Measurements from ENCODE around the gene ANXA4. TPM values are rescaled to one million over a fixed set of nuclear protein-coding genes. Genes with fewer than 3 reads are reported as not detected.
"Not testable (repeated sequence)": the region's sequence is repeated elsewhere in the genome, so short reads cannot be mapped to it uniquely, and the experiment has no call there.

Gene ANXA4
- total RNA-seq, 5 donors from 2014 or later (not counting 1 experiment from before 2014, with no cell fraction given): 10.4 to 27.6 (median 20.0) TPM

GRCh38 chr2:69830906-69831241 is 88.9 kb downstream of the ANXA4 start:
- H3K27ac Mint-ChIP-seq: peak overlapping the region in 1 of 2 donors; percentile 64

GRCh38 chr2:69831354-69831905 is 89.5 kb downstream of the ANXA4 start:
- H3K4me3 ChIP-seq (ENCODE audit: control insufficient read depth in 1 of 2, extremely low read depth in 1 of 2, low read length in 1 of 2): peak overlapping the region in 1 of 2 donors; percentile 27
- no peak overlapping the region for H3K27ac ChIP-seq (ENCODE audit: low read length)
- H3K4me1 Mint-ChIP-seq: peaks cover 72 to 75% (median 73%) of the 10 kb centered on the region in 3 donors
- ChIA-PET POLR2A (interaction anchor here in 1 of 2 donors (1.1 kb wide), 1 partner anchor 107 kb away, joined by 4 read pairs; no protein-coding TSS in a partner anchor), CTCF (interaction anchor here (0.7 kb wide), 3 partner anchors 54 to 298 kb away, joined by 3 to 4 read pairs (median 4); no protein-coding TSS in a partner anchor)
- H3K36me3 Mint-ChIP-seq: peaks cover 8% of the 10 kb centered on the region
- peak overlapping the region; percentile 43 to 95 (median 83) for H3K4me3 Mint-ChIP-seq
- ATAC-seq (replicated peaks in 1 of 4) (no peak), DNase-seq (no peak)
- H3K9me3 Mint-ChIP-seq: no peaks in the 10 kb centered on the region
- 90% methylated on average over 2 of the region's 6 CpGs for WGBS (ENCODE audit: insufficient coverage)
- no peaks in the 10 kb centered on the region for H3K9me3 ChIP-seq
- no peaks in the 10 kb centered on the region for H3K27me3 Mint-ChIP-seq
- no peaks in the 10 kb centered on the region for H3K27me3 ChIP-seq (replicated peaks in 1 of 2; ENCODE audit: control insufficient read depth in 2 of 2, extremely low read depth in 1 of 2, insufficient read depth in 2 of 2, low read length in 1 of 2)
- H3K4me1 ChIP-seq (ENCODE audit: control insufficient read depth in 1 of 2, extremely low read depth in 1 of 2, insufficient read depth in 2 of 2, low read length in 2 of 2): peaks cover 15 to 33% of the 10 kb centered on the region in 2 experiments
- no peak overlapping the region for H3K27ac Mint-ChIP-seq
- peaks cover 0 to 11% of the 10 kb centered on the region in 2 donors for H3K36me3 ChIP-seq (ENCODE audit: control insufficient read depth in 2 of 2, extremely low read depth in 1 of 2, insufficient read depth in 1 of 2, low read length in 1 of 2)

More at GRCh38 chr2:69830906-69831241, 88.9 kb downstream of the ANXA4 start:
- H3K27ac ChIP-seq (ENCODE audit: low read length); H3K9me3 ChIP-seq; H3K36me3 Mint-ChIP-seq; ATAC-seq (replicated peaks in 1 of 4); H3K27me3 Mint-ChIP-seq; H3K9me3 Mint-ChIP-seq; DNase-seq; H3K27me3 ChIP-seq (replicated peaks in 1 of 2; ENCODE audit: control insufficient read depth in 2 of 2, extremely low read depth in 1 of 2, insufficient read depth in 2 of 2, low read length in 1 of 2): not testable (repeated sequence)
- CTCF ChIA-PET: interaction anchor here in 1 of 2 donors (0.7 kb wide), 1 partner anchor 75 kb away, joined by 4 read pairs; no protein-coding TSS in a partner anchor
- peaks cover 15 to 33% of the 10 kb centered on the region in 2 experiments for H3K4me1 ChIP-seq (ENCODE audit: control insufficient read depth in 1 of 2, extremely low read depth in 1 of 2, insufficient read depth in 2 of 2, low read length in 2 of 2)
- H3K36me3 ChIP-seq (ENCODE audit: control insufficient read depth in 2 of 2, extremely low read depth in 1 of 2, insufficient read depth in 1 of 2, low read length in 1 of 2): peaks cover 0 to 11% of the 10 kb centered on the region in 2 donors
- peak overlapping the region; percentile 27 to 91 for H3K4me3 ChIP-seq (ENCODE audit: control insufficient read depth in 1 of 2, extremely low read depth in 1 of 2, low read length in 1 of 2)
- POLR2A ChIA-PET: interaction anchor here in 1 of 2 donors (1.1 kb wide), 1 partner anchor 106 kb away, joined by 4 read pairs; no protein-coding TSS in a partner anchor
- H3K4me1 Mint-ChIP-seq: peaks cover 67 to 69% (median 67%) of the 10 kb centered on the region in 3 donors
- peak overlapping the region; percentile 83 to 96 (median 95) for H3K4me3 Mint-ChIP-seq
- WGBS (ENCODE audit: insufficient coverage): 80% methylated on average over 1 of the region's 13 CpGs

- POLR2A ChIA-PET: no interaction called here
- peaks cover 12% of the 10 kb centered on the region for H3K36me3 Mint-ChIP-seq
- whole genome bisulfite sequencing (ENCODE audit: insufficient coverage): no CpG with 5 or more reads among the region's 3 CpGs
- DNase-seq: no peak
- peaks cover 62 to 64% (median 63%) of the 10 kb centered on the region in 3 donors for H3K4me1 Mint-ChIP-seq
- ATAC-seq (replicated peaks in 1 of 4): no peak
- CTCF ChIA-PET: interaction anchor here (0.5 to 0.7 kb wide), 3 partner anchors 19 to 1162 kb away, joined by 3 to 6 read pairs (median 3); partner anchors contain the start of gene NFU1 (in 1 of the 2)
- H3K27ac ChIP-seq (ENCODE audit: low read length): no peak overlapping the region
- peak overlapping the region in 1 of 3 donors; percentile 6 for H3K4me3 Mint-ChIP-seq
- H3K36me3 ChIP-seq (ENCODE audit: control insufficient read depth in 2 of 2, extremely low read depth in 1 of 2, insufficient read depth in 1 of 2, low read length in 1 of 2): peaks cover 0 to 12% of the 10 kb centered on the region in 2 donors
- H3K27me3 ChIP-seq (replicated peaks in 1 of 2; ENCODE audit: control insufficient read depth in 2 of 2, extremely low read depth in 1 of 2, insufficient read depth in 2 of 2, low read length in 1 of 2): no peaks in the 10 kb centered on the region
- H3K9me3 Mint-ChIP-seq: no peaks in the 10 kb centered on the region
- no peak overlapping the region for H3K4me3 ChIP-seq (ENCODE audit: control insufficient read depth in 1 of 2, extremely low read depth in 1 of 2, low read length in 1 of 2)
- H3K27me3 Mint-ChIP-seq: no peaks in the 10 kb centered on the region
- peaks cover 12 to 30% of the 10 kb centered on the region in 2 experiments for H3K4me1 ChIP-seq (ENCODE audit: control insufficient read depth in 1 of 2, extremely low read depth in 1 of 2, insufficient read depth in 2 of 2, low read length in 2 of 2)
- H3K27ac Mint-ChIP-seq: no peak overlapping the region
- H3K9me3 ChIP-seq: no peaks in the 10 kb centered on the region
These were observed 91.8 kb downstream of the ANXA4 start for GRCh38 chr2:69833752-69834151.

GRCh38 chr2:69835666-69836065 is 93.7 kb downstream of the ANXA4 start:
- 100% methylated on average over 1 of the region's 2 CpGs for WGBS (ENCODE audit: insufficient coverage)
- no peak overlapping the region for H3K4me3 ChIP-seq (ENCODE audit: control insufficient read depth in 1 of 2, extremely low read depth in 1 of 2, low read length in 1 of 2)
- Mint-ChIP-seq H3K4me1 (peaks cover 56 to 60% (median 58%) of the 10 kb centered on the region in 3 donors), H3K27me3 (no peaks in the 10 kb centered on the region), H3K27ac (peak overlapping the region in 1 of 2 donors; percentile 31), H3K9me3 (no peaks in the 10 kb centered on the region), H3K36me3 (peaks cover 19% of the 10 kb centered on the region), H3K4me3 (no peak overlapping the region)
- H3K27ac ChIP-seq (ENCODE audit: low read length): no peak overlapping the region
- H3K9me3 ChIP-seq: no peaks in the 10 kb centered on the region
- ATAC-seq (replicated peaks in 1 of 4): no peak
- H3K27me3 ChIP-seq (replicated peaks in 1 of 2; ENCODE audit: control insufficient read depth in 2 of 2, extremely low read depth in 1 of 2, insufficient read depth in 2 of 2, low read length in 1 of 2): no peaks in the 10 kb centered on the region
- no peak for DNase-seq
- H3K36me3 ChIP-seq (ENCODE audit: control insufficient read depth in 2 of 2, extremely low read depth in 1 of 2, insufficient read depth in 1 of 2, low read length in 1 of 2): peaks cover 6 to 25% of the 10 kb centered on the region in 2 donors
- POLR2A ChIA-PET: no interaction called here
- H3K4me1 ChIP-seq (ENCODE audit: control insufficient read depth in 1 of 2, extremely low read depth in 1 of 2, insufficient read depth in 2 of 2, low read length in 2 of 2): peaks cover 9 to 19% of the 10 kb centered on the region in 2 experiments
- CTCF ChIA-PET: no interaction called here

GRCh38 chr2:69836316-69836715 is 94.4 kb downstream of the ANXA4 start:
- POLR2A ChIA-PET: interaction anchor here in 1 of 2 donors (0.6 kb wide), 1 partner anchor 419 kb away, joined by 3 read pairs; no protein-coding TSS in a partner anchor
- no peak overlapping the region for H3K27ac ChIP-seq (ENCODE audit: low read length)
- no peaks in the 10 kb centered on the region for H3K27me3 ChIP-seq (replicated peaks in 1 of 2; ENCODE audit: control insufficient read depth in 2 of 2, extremely low read depth in 1 of 2, insufficient read depth in 2 of 2, low read length in 1 of 2)
- H3K9me3 Mint-ChIP-seq: no peaks in the 10 kb centered on the region
- no peak overlapping the region for H3K4me3 ChIP-seq (ENCODE audit: control insufficient read depth in 1 of 2, extremely low read depth in 1 of 2, low read length in 1 of 2)
- H3K27me3 Mint-ChIP-seq: no peaks in the 10 kb centered on the region
- H3K36me3 Mint-ChIP-seq: peaks cover 20% of the 10 kb centered on the region
- peak overlapping the region in 1 of 2 donors; percentile 7 for H3K27ac Mint-ChIP-seq
- peaks cover 8 to 12% of the 10 kb centered on the region in 2 experiments for H3K4me1 ChIP-seq (ENCODE audit: control insufficient read depth in 1 of 2, extremely low read depth in 1 of 2, insufficient read depth in 2 of 2, low read length in 2 of 2)
- H3K36me3 ChIP-seq (ENCODE audit: control insufficient read depth in 2 of 2, extremely low read depth in 1 of 2, insufficient read depth in 1 of 2, low read length in 1 of 2): peaks cover 6 to 29% of the 10 kb centered on the region in 2 donors
- H3K4me3 Mint-ChIP-seq: no peak overlapping the region
- 43% methylated on average over 5 of the region's 5 CpGs for WGBS (ENCODE audit: insufficient coverage)
- CTCF ChIA-PET: interaction anchor here in 1 of 2 donors (0.7 to 1.2 kb wide), 4 partner anchors 11 to 460 kb away, joined by 3 read pairs; no protein-coding TSS in a partner anchor
- peaks cover 49 to 55% (median 54%) of the 10 kb centered on the region in 3 donors for H3K4me1 Mint-ChIP-seq
- DNase-seq (no peak), ATAC-seq (replicated peaks in 1 of 4) (no peak)
- no peaks in the 10 kb centered on the region for H3K9me3 ChIP-seq

GRCh38 chr2:69837533-69837932 is 95.6 kb downstream of the ANXA4 start:
- ATAC-seq (replicated peaks in 1 of 4) (no peak), DNase-seq (no peak)
- peaks cover 6 to 33% of the 10 kb centered on the region in 2 donors for H3K36me3 ChIP-seq (ENCODE audit: control insufficient read depth in 2 of 2, extremely low read depth in 1 of 2, insufficient read depth in 1 of 2, low read length in 1 of 2)
- H3K36me3 Mint-ChIP-seq: peaks cover 28% of the 10 kb centered on the region
- H3K4me1 Mint-ChIP-seq: peaks cover 37 to 48% (median 43%) of the 10 kb centered on the region in 3 donors
- no peaks in the 10 kb centered on the region for H3K9me3 ChIP-seq
- peaks cover 4% of the 10 kb centered on the region in 2 experiments for H3K4me1 ChIP-seq (ENCODE audit: control insufficient read depth in 1 of 2, extremely low read depth in 1 of 2, insufficient read depth in 2 of 2, low read length in 2 of 2)
- H3K27me3 Mint-ChIP-seq: no peaks in the 10 kb centered on the region
- WGBS (ENCODE audit: insufficient coverage): no CpG with 5 or more reads among the region's 2 CpGs
- H3K27ac ChIP-seq (ENCODE audit: low read length): no peak overlapping the region
- H3K27ac Mint-ChIP-seq: no peak overlapping the region
- H3K27me3 ChIP-seq (replicated peaks in 1 of 2; ENCODE audit: control insufficient read depth in 2 of 2, extremely low read depth in 1 of 2, insufficient read depth in 2 of 2, low read length in 1 of 2): no peaks in the 10 kb centered on the region
- H3K4me3 ChIP-seq (ENCODE audit: control insufficient read depth in 1 of 2, extremely low read depth in 1 of 2, low read length in 1 of 2): no peak overlapping the region
- no peak overlapping the region for H3K4me3 Mint-ChIP-seq
- ChIA-PET POLR2A (interaction anchor here in 1 of 2 donors (0.7 kb wide), 2 partner anchors 17 to 112 kb away, joined by 3 read pairs; no protein-coding TSS in a partner anchor), CTCF (interaction anchor here in 1 of 2 donors (0.6 to 1.2 kb wide), 2 partner anchors 10 to 973 kb away, joined by 3 read pairs; no protein-coding TSS in a partner anchor)
- H3K9me3 Mint-ChIP-seq: no peaks in the 10 kb centered on the region
